Loucy (cell line): ENCODE data around the gene MYO1H.

Source experiments
- EZH2phosphoT487 ChIP-seq: fragments of 200-600 bp; IDR thresholded peaks from 2 replicates; pipeline ENCODE4 v1.6.1; 2018; ENCODE audit warnings: antibody characterized with exemption, mild to moderate bottlenecking, moderate library complexity, borderline replicate concordance
- TF ChIP-seq, protein P1 (sequence below): fragments of 200-600 bp; sonication (generic); conservative IDR thresholded peaks from 2 replicates; pipeline ENCODE4 v1.5.1; 2014; ENCODE audit warnings: mild to moderate bottlenecking, antibody characterized with exemption, low read length

DNA sequence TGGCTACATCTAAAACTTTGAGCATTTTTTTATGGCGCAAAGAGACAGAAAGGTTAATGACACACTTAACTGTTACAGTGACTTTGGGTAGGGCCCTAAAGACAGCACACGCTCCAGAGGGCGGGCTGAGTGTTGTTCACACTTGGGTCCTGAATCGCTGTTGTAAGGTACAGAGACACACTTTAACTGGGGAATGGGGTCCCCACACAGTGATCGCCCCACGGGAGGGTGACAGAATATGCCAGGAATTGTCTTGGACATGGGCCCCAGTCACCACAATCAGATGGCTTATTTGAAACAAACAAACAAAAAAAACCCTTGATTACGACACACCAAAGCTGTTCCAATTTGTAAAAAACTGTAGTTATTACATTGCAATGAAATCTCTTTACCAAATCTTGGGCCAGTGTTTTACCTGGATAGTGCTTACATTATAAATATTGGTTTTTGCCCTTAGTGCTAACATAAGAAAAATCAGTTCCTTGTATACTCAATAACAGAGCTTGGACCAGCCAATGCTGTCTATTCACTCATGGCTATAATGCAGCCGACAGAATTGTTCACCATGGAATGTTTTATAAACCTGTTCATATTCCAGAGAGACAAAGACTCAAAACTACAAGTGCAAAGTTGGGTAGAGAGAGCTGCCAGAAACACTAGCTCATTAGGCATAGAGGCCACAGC, 101.1 kb downstream of the MYO1H start:
- TF ChIP-seq, protein P1, sequence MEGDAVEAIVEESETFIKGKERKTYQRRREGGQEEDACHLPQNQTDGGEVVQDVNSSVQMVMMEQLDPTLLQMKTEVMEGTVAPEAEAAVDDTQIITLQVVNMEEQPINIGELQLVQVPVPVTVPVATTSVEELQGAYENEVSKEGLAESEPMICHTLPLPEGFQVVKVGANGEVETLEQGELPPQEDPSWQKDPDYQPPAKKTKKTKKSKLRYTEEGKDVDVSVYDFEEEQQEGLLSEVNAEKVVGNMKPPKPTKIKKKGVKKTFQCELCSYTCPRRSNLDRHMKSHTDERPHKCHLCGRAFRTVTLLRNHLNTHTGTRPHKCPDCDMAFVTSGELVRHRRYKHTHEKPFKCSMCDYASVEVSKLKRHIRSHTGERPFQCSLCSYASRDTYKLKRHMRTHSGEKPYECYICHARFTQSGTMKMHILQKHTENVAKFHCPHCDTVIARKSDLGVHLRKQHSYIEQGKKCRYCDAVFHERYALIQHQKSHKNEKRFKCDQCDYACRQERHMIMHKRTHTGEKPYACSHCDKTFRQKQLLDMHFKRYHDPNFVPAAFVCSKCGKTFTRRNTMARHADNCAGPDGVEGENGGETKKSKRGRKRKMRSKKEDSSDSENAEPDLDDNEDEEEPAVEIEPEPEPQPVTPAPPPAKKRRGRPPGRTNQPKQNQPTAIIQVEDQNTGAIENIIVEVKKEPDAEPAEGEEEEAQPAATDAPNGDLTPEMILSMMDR: no peak
- no peak for TF ChIP-seq EZH2phosphoT487
